CD4-positive, CD25-positive, alpha-beta regulatory T cell (primary cell): ENCODE results near the gene FMNL2. TPM values are rescaled to one million over a fixed set of nuclear protein-coding genes. Genes with fewer than 3 reads are reported as not detected.

Experiments
- ATAC-seq, 2 donors: fragments of 150-1000 bp; cut with Tn5 transposase; one replicate each; pipeline ENCODE4 v1.10.0; 2021; ENCODE audit warnings: low read depth in 2 of 2, moderate number of reproducible peaks in 2 of 2, moderate library complexity in 1 of 2
- DNase-seq, 3 donors: peaks; one replicate each; pipeline versions ENCODE4 v3.0.0 to v3.0.0-alpha.2; 2012 to 2022; ENCODE audit warnings: mixed read lengths in 1 of 3
- H3K27ac ChIP-seq: one replicate; pipeline ENCODE4 v1.7.0; 2013; ENCODE audit warnings: mild to moderate bottlenecking, low read length; ENCODE audit not compliant: insufficient read depth, poor library complexity, severe bottlenecking
- H3K27me3 ChIP-seq: one replicate; pipeline ENCODE4 v1.7.0; 2013; ENCODE audit warnings: low read length; ENCODE audit not compliant: control insufficient read depth, insufficient read depth
- H3K36me3 ChIP-seq: one replicate; pipeline ENCODE4 v1.7.0; 2013; ENCODE audit warnings: mild to moderate bottlenecking, low read length, moderate library complexity; ENCODE audit not compliant: control insufficient read depth, insufficient read depth
- H3K4me1 ChIP-seq: 2 replicates; pipeline ENCODE4 v1.7.0; 2013; ENCODE audit warnings: mild to moderate bottlenecking, low read length; ENCODE audit not compliant: insufficient read depth, control insufficient read depth, poor library complexity, severe bottlenecking
- H3K4me3 ChIP-seq: one replicate; pipeline ENCODE4 v1.7.0; 2013; ENCODE audit warnings: low read depth, mild to moderate bottlenecking, low read length, moderate library complexity
- H3K9me3 ChIP-seq, 2 experiments: 1 replicate in 1 of 2; 2 replicates in 1 of 2; pipeline ENCODE4 v1.7.0; 2013; ENCODE audit warnings: low read length in 2 of 2, mild to moderate bottlenecking in 1 of 2, moderate library complexity in 1 of 2; ENCODE audit not compliant: control insufficient read depth in 2 of 2
- H3K27ac Mint-ChIP-seq, 3 donors: one replicate each; pipeline ENCODE4 v1.8.0; 2020 to 2022; ENCODE audit warnings: mild to moderate bottlenecking in 3 of 3, mixed read lengths in 3 of 3, moderate library complexity in 2 of 3
- H3K27me3 Mint-ChIP-seq: one replicate; pipeline ENCODE4 v1.8.0; 2022; ENCODE audit warnings: mild to moderate bottlenecking, mixed read lengths
- H3K36me3 Mint-ChIP-seq: one replicate; pipeline ENCODE4 v1.8.0; 2020; ENCODE audit warnings: mixed read lengths
- H3K4me1 Mint-ChIP-seq, 4 donors: one replicate each; pipeline ENCODE4 v1.8.0; 2020 to 2022; ENCODE audit warnings: mixed read lengths in 4 of 4, mild to moderate bottlenecking in 1 of 4
- H3K4me3 Mint-ChIP-seq, 4 donors: one replicate each; pipeline ENCODE4 v1.8.0; 2020 to 2022; ENCODE audit warnings: mild to moderate bottlenecking in 4 of 4, mixed read lengths in 4 of 4, moderate library complexity in 3 of 4
- H3K9me3 Mint-ChIP-seq, 7 donors: one replicate each; pipeline ENCODE4 v1.8.0; 2020 to 2022; ENCODE audit warnings: mixed read lengths in 7 of 7, mild to moderate bottlenecking in 3 of 7, moderate library complexity in 2 of 7
- polyA plus RNA-seq, 4 donors: library from polyadenylated mRNA; unstranded; fragments of 300-500 nt; fragmentation: Illumina TruSeq; gene quantifications; one replicate each; pipeline ENCODE4 v1.2.3, GENCODE V29; 2021
- total RNA-seq: library from RNA; stranded (reverse); gene quantifications from one replicate; pipeline ENCODE4 v1.2.3, GENCODE V29; 2022

The FMNL2 gene
- total and polyA plus RNA-seq, 5 donors from 2014 or later: 0.07 to 0.30 (median 0.14) TPM; not detected in 1

GRCh38 chr2:152611458-152612231, 276.7 kb downstream of the FMNL2 start:
- Mint-ChIP-seq H3K27ac (no peak overlapping the region), H3K27me3 (peaks cover 16% of the 10 kb centered on the region), H3K4me1 (peaks cover 0 to 3% (median 0%) of the 10 kb centered on the region in 4 donors), H3K4me3 (no peak overlapping the region), H3K9me3 (no peaks in the 10 kb centered on the region), H3K36me3 (no peaks in the 10 kb centered on the region)
- H3K27ac ChIP-seq: no peak overlapping the region
- H3K4me3 ChIP-seq: no peak overlapping the region
- ATAC-seq (peak; percentile 11 to 37), DNase-seq (no peak)
- H3K4me1 ChIP-seq: no peaks in the 10 kb centered on the region
- no peaks in the 10 kb centered on the region for H3K36me3 ChIP-seq
- H3K9me3 ChIP-seq: no peaks in the 10 kb centered on the region
- peaks cover 7% of the 10 kb centered on the region for H3K27me3 ChIP-seq

GRCh38 chr2:152613235-152613634, 278.3 kb downstream of the FMNL2 start:
- Histone ChIP-seq H3K36me3 (no peaks in the 10 kb centered on the region), H3K27ac (no peak overlapping the region), H3K27me3 (peaks cover 7% of the 10 kb centered on the region), H3K4me3 (no peak overlapping the region), H3K9me3 (no peaks in the 10 kb centered on the region), H3K4me1 (no peaks in the 10 kb centered on the region)
- no peaks in the 10 kb centered on the region for H3K9me3 Mint-ChIP-seq
- H3K27me3 Mint-ChIP-seq: peaks cover 16% of the 10 kb centered on the region
- no peak overlapping the region for H3K4me3 Mint-ChIP-seq
- H3K4me1 Mint-ChIP-seq: peaks cover 0 to 3% (median 0%) of the 10 kb centered on the region in 4 donors
- ATAC-seq (no peak), DNase-seq (no peak)
- H3K27ac Mint-ChIP-seq: no peak overlapping the region
- H3K36me3 Mint-ChIP-seq: no peaks in the 10 kb centered on the region

GRCh38 chr2:152615177-152615576, 280.2 kb downstream of the FMNL2 start:
- no peak for ATAC-seq
- Mint-ChIP-seq H3K4me3 (no peak overlapping the region), H3K36me3 (no peaks in the 10 kb centered on the region), H3K27ac (no peak overlapping the region), H3K4me1 (peaks cover 0 to 3% (median 0%) of the 10 kb centered on the region in 4 donors), H3K9me3 (no peaks in the 10 kb centered on the region), H3K27me3 (peaks cover 16% of the 10 kb centered on the region)
- H3K4me3 ChIP-seq: no peak overlapping the region
- H3K4me1 ChIP-seq: no peaks in the 10 kb centered on the region
- H3K27me3 ChIP-seq: no peaks in the 10 kb centered on the region
- no peaks in the 10 kb centered on the region for H3K36me3 ChIP-seq
- H3K9me3 ChIP-seq: no peaks in the 10 kb centered on the region
- H3K27ac ChIP-seq: no peak overlapping the region
- DNase-seq: no peak

- no peaks in the 10 kb centered on the region for H3K27me3 ChIP-seq
- no peaks in the 10 kb centered on the region for H3K9me3 Mint-ChIP-seq
- no peak overlapping the region for H3K4me3 ChIP-seq
- H3K36me3 ChIP-seq: no peaks in the 10 kb centered on the region
- no peaks in the 10 kb centered on the region for H3K4me1 ChIP-seq
- no peaks in the 10 kb centered on the region for H3K4me1 Mint-ChIP-seq
- no peaks in the 10 kb centered on the region for H3K9me3 ChIP-seq
- no peak overlapping the region for H3K27ac Mint-ChIP-seq
- H3K36me3 Mint-ChIP-seq: no peaks in the 10 kb centered on the region
- peaks cover 12% of the 10 kb centered on the region for H3K27me3 Mint-ChIP-seq
- no peak overlapping the region for H3K27ac ChIP-seq
- no peak overlapping the region for H3K4me3 Mint-ChIP-seq
- DNase-seq (no peak), ATAC-seq (no peak)
Measured at GRCh38 chr2:152617456-152618192, 282.6 kb downstream of the FMNL2 start.

GRCh38 chr2:152618193-152618564, 283.2 kb downstream of the FMNL2 start:
- Histone ChIP-seq H3K9me3 (no peaks in the 10 kb centered on the region), H3K27ac (no peak overlapping the region), H3K4me3 (no peak overlapping the region), H3K4me1 (no peaks in the 10 kb centered on the region), H3K27me3 (no peaks in the 10 kb centered on the region), H3K36me3 (no peaks in the 10 kb centered on the region)
- H3K36me3 Mint-ChIP-seq: no peaks in the 10 kb centered on the region
- no peak overlapping the region for H3K4me3 Mint-ChIP-seq
- DNase-seq (no peak), ATAC-seq (no peak)
- H3K4me1 Mint-ChIP-seq: no peaks in the 10 kb centered on the region
- H3K27ac Mint-ChIP-seq: no peak overlapping the region
- no peaks in the 10 kb centered on the region for H3K9me3 Mint-ChIP-seq
- H3K27me3 Mint-ChIP-seq: peaks cover 12% of the 10 kb centered on the region

GRCh38 chr2:152620208-152620607, 285.2 kb downstream of the FMNL2 start:
- no peaks in the 10 kb centered on the region for H3K9me3 ChIP-seq
- no peaks in the 10 kb centered on the region for H3K4me1 Mint-ChIP-seq
- no peaks in the 10 kb centered on the region for H3K27me3 ChIP-seq
- H3K27ac ChIP-seq: no peak overlapping the region
- H3K27me3 Mint-ChIP-seq: no peaks in the 10 kb centered on the region
- no peaks in the 10 kb centered on the region for H3K4me1 ChIP-seq
- ATAC-seq (no peak), DNase-seq (no peak)
- H3K36me3 Mint-ChIP-seq: no peaks in the 10 kb centered on the region
- no peaks in the 10 kb centered on the region for H3K36me3 ChIP-seq
- no peaks in the 10 kb centered on the region for H3K9me3 Mint-ChIP-seq
- no peak overlapping the region for H3K4me3 Mint-ChIP-seq
- H3K4me3 ChIP-seq: no peak overlapping the region
- H3K27ac Mint-ChIP-seq: no peak overlapping the region

GRCh38 chr2:152620985-152621384, 286.0 kb downstream of the FMNL2 start:
- Mint-ChIP-seq H3K36me3 (no peaks in the 10 kb centered on the region), H3K27ac (no peak overlapping the region), H3K4me1 (no peaks in the 10 kb centered on the region), H3K9me3 (no peaks in the 10 kb centered on the region), H3K4me3 (no peak overlapping the region), H3K27me3 (no peaks in the 10 kb centered on the region)
- no peak for DNase-seq
- Histone ChIP-seq H3K27ac (no peak overlapping the region), H3K27me3 (no peaks in the 10 kb centered on the region), H3K36me3 (no peaks in the 10 kb centered on the region), H3K4me1 (no peaks in the 10 kb centered on the region), H3K9me3 (no peaks in the 10 kb centered on the region), H3K4me3 (no peak overlapping the region)
- ATAC-seq: no peak

GRCh38 chr2:152622219-152622618, 287.2 kb downstream of the FMNL2 start:
- Histone ChIP-seq H3K4me3 (no peak overlapping the region), H3K27me3 (no peaks in the 10 kb centered on the region), H3K4me1 (no peaks in the 10 kb centered on the region), H3K36me3 (no peaks in the 10 kb centered on the region), H3K27ac (no peak overlapping the region), H3K9me3 (no peaks in the 10 kb centered on the region)
- Mint-ChIP-seq H3K9me3 (no peaks in the 10 kb centered on the region), H3K4me3 (no peak overlapping the region), H3K27me3 (no peaks in the 10 kb centered on the region), H3K27ac (no peak overlapping the region), H3K36me3 (no peaks in the 10 kb centered on the region), H3K4me1 (no peaks in the 10 kb centered on the region)
- ATAC-seq (no peak), DNase-seq (no peak)
